Subcutaneous abdominal adipose tissue (tissue), 5 donors: Measurements from ENCODE around the gene STYXL2.

Experiments used
- H3K27ac ChIP-seq: one replicate; pipeline ENCODE4 v1.7.0; 2013; ENCODE audit warnings: low read depth, mild to moderate bottlenecking, inconsistent platforms, low read length, moderate library complexity
- H3K27me3 ChIP-seq, 5 donors: one replicate each; pipeline ENCODE4 v1.7.0; 2013; ENCODE audit warnings: low read length in 5 of 5, inconsistent platforms in 1 of 5; ENCODE audit not compliant: control insufficient read depth in 5 of 5, insufficient read depth in 4 of 5
- H3K36me3 ChIP-seq, 5 donors: one replicate each; pipeline ENCODE4 v1.7.0; 2013; ENCODE audit warnings: low read length in 5 of 5; ENCODE audit not compliant: control insufficient read depth in 5 of 5, insufficient read depth in 5 of 5
- H3K4me1 ChIP-seq, 5 donors: one replicate each; pipeline ENCODE4 v1.7.0; 2013; ENCODE audit warnings: low read length in 5 of 5, mild to moderate bottlenecking in 3 of 5, moderate library complexity in 1 of 5; ENCODE audit not compliant: control insufficient read depth in 5 of 5, insufficient read depth in 5 of 5
- H3K4me3 ChIP-seq, 5 donors: one replicate each; pipeline ENCODE4 v1.7.0; 2013; ENCODE audit warnings: low read length in 5 of 5, low read depth in 1 of 5
- H3K9ac ChIP-seq, 5 donors: one replicate each; pipeline ENCODE4 v1.7.0; 2013; ENCODE audit warnings: low read length in 5 of 5, mild to moderate bottlenecking in 4 of 5, moderate library complexity in 3 of 5
- H3K9me3 ChIP-seq, 5 donors: one replicate each; pipeline ENCODE4 v1.7.0; 2013; ENCODE audit warnings: low read length in 5 of 5; ENCODE audit not compliant: control insufficient read depth in 5 of 5
- donor health status: healthy.
- donor health status: healthy.
- donor health status: healthy.
- donor health status: healthy.
- donor health status: healthy.

Gene STYXL2

DNA sequence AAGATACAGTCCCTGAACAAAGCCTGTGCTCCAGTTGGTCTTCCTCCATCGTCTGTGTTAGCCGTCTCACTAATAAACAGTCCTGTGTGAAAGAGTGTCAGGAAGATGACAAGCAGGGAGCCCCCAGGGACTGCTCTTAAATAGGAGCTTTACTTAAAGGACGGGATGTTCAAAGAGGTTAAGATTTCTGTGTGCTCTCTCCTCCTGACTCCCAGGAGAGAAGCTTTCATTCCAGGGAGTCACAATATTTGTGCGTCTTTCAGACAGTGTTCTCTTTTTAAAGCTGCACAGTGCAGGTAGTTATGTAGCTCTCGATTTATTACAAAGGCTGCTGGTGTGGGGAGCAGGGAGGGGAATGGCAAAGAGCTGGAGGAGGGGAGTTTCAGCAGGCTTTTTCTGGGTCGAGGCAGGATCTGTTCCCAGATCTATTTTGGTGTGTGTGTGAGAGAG, 43.5 kb downstream of the STYXL2 start:
- Histone ChIP-seq H3K4me1 (no peaks in the 10 kb centered on the region), H3K36me3 (no peaks in the 10 kb centered on the region), H3K27ac (no peak overlapping the region), H3K27me3 (peaks cover 0 to 3% (median 2%) of the 10 kb centered on the region in 5 donors), H3K4me3 (no peak overlapping the region), H3K9ac (no peak overlapping the region), H3K9me3 (peaks cover 0 to 3% (median 0%) of the 10 kb centered on the region in 5 donors)

DNA sequence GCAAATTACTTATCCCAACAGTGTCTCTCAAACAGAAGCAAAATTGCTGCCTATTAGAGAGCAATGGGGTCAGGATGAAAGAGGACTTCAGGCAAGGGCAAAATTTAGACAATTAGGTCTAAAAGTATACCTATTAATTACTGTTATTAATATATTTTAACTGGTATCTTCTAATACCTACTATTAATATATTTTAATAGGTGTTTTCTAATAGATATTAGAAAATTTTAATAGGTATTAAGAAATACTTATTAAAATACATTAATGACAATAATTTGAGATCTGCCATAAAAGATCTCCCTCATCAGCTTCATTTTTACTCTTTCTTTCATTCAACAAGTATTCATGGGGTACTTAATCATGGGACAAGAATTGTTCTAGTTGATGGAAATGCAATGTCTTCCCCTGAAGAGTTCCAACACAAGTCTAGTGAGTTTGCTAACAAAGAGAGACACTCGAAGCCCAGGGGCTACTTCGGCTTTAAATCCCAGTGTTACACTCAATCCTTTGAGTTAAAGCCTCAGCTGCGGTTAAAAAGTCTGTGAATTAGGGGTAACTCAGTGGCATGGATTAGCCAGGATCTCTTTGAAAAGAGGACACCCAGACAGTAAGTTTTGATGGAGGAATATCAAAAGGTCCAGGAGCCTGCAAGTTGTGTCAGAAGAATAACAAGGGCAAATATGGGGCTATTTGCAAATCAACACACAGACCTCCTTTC, 44.1 kb downstream of the STYXL2 start:
- Histone ChIP-seq H3K27ac (no peak overlapping the region), H3K36me3 (no peaks in the 10 kb centered on the region), H3K4me3 (no peak overlapping the region), H3K27me3 (peaks cover 0 to 3% (median 2%) of the 10 kb centered on the region in 5 donors), H3K9ac (no peak overlapping the region), H3K9me3 (peaks cover 0 to 3% (median 0%) of the 10 kb centered on the region in 5 donors), H3K4me1 (no peaks in the 10 kb centered on the region)

DNA sequence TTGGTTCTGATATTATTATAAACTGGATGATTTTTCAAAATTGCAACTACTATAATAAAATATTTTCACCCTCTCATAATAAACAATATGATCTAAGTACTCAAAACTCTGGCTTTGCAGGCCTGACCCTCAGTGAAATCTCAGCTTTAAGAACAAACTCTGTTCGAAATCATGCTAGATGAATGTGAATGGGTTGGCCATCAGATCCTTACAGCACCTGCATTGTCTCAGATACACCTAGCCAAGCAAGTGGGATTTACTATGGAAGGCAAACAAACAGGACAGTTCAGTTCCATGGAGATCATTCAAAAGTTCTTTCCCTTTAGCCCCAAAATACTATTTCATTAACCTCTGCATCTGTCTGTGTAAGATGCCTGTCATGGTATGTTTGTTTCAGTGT, 44.8 kb downstream of the STYXL2 start:
- H3K27me3 ChIP-seq = peaks cover 0 to 3% (median 2%) of the 10 kb centered on the region in 5 donors
- no peaks in the 10 kb centered on the region for H3K36me3 ChIP-seq
- no peak overlapping the region for H3K27ac ChIP-seq
- no peak overlapping the region for H3K4me3 ChIP-seq
- H3K9ac ChIP-seq = no peak overlapping the region
- H3K4me1 ChIP-seq = no peaks in the 10 kb centered on the region
- H3K9me3 ChIP-seq = peaks cover 0 to 3% (median 0%) of the 10 kb centered on the region in 5 donors

DNA sequence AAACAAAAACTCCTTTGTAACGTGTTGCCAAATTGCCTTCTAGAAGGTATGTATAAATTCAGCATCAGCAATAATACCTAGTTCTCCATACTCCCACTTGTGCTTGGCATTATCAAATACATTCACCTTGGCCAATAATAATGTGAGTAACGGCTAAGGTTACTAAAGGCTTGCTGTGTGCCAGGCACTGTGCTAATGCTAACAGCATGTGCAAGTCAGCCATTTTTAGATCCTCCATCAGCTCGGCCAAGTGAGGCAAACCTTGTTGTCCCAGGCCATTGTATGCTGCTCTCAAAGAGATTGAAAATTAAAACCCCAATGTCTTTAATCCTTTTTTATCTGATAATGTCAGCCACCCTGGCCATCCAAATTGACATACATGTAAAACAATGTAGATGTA, 48.1 kb downstream of the STYXL2 start:
- Histone ChIP-seq H3K27ac (no peak overlapping the region), H3K4me1 (no peaks in the 10 kb centered on the region), H3K27me3 (no peaks in the 10 kb centered on the region)

More for the DNA sequence above, 48.1 kb downstream of the STYXL2 start:
- Histone ChIP-seq H3K9me3 (peaks cover 0 to 5% (median 0%) of the 10 kb centered on the region in 5 donors), H3K4me3 (no peak overlapping the region), H3K36me3 (no peaks in the 10 kb centered on the region), H3K9ac (no peak overlapping the region)
